HEK293T (cell line): Measurements from ENCODE around the gene GAB2.

Experiments used
- BHLHE40 ChIP-seq: fragments of 450-650 bp; IDR thresholded peaks from 2 replicates; pipeline ENCODE4 v1.6.1; 2016; ENCODE audit warnings: mild to moderate bottlenecking, moderate library complexity, borderline replicate concordance
- FOXA1 ChIP-seq: fragments of 450-650 bp; IDR thresholded peaks from 2 replicates; pipeline ENCODE4 v1.6.1; 2016; ENCODE audit warnings: mild to moderate bottlenecking
- FOXK2 ChIP-seq: fragments of 450-650 bp; IDR thresholded peaks from 2 replicates; pipeline ENCODE4 v1.6.1; 2016; ENCODE audit warnings: mild to moderate bottlenecking
- PKNOX1 ChIP-seq: fragments of 450-650 bp; IDR thresholded peaks from 2 replicates; pipeline ENCODE4 v1.6.1; 2016
- SP1 ChIP-seq: fragments of 450-650 bp; IDR thresholded peaks from 2 replicates; pipeline ENCODE4 v1.6.1; 2017

GRCh38 chr11:78216571-78217287 is 200.9 kb downstream of the GAB2 start:
- no peak for TF ChIP-seq BHLHE40
- no peak for TF ChIP-seq SP1
- TF ChIP-seq PKNOX1 = no peak
- no peak for TF ChIP-seq FOXK2
- no peak for TF ChIP-seq FOXA1
